HFFc6 (cell line): Measurements from ENCODE around the gene KRTAP27-1. TPM values are rescaled to one million over a fixed set of nuclear protein-coding genes. Genes with fewer than 3 reads are reported as not detected.

Source experiments
- DNase-seq: peaks from one replicate; pipeline ENCODE4 v3.0.0-alpha.2; 2018
- H3K27ac Mint-ChIP-seq: 2 replicates; pipeline ENCODE4 v1.8.0; 2020; ENCODE audit warnings: mild to moderate bottlenecking, mixed read lengths
- H3K27me3 Mint-ChIP-seq: 2 replicates; pipeline ENCODE4 v1.8.0; 2021; ENCODE audit warnings: mild to moderate bottlenecking, moderate library complexity, mixed read lengths; ENCODE audit not compliant: insufficient read depth
- H3K36me3 Mint-ChIP-seq: 2 replicates; pipeline ENCODE4 v1.8.0; 2021; ENCODE audit warnings: low read depth, mixed read lengths
- H3K4me1 Mint-ChIP-seq: 2 replicates; pipeline ENCODE4 v1.8.0; 2020; ENCODE audit warnings: low read depth, mixed read lengths
- H3K4me3 Mint-ChIP-seq: 2 replicates; pipeline ENCODE4 v1.8.0; 2020; ENCODE audit warnings: mild to moderate bottlenecking, moderate library complexity, mixed read lengths
- H3K9me3 Mint-ChIP-seq: 2 replicates; pipeline ENCODE4 v1.8.0; 2020; ENCODE audit warnings: mild to moderate bottlenecking, mixed read lengths
- CTCF ChIP-seq: fragments of 200-600 bp; sonication (generic); IDR thresholded peaks from 2 replicates; pipeline ENCODE4 v1.5.0; 2021; ENCODE audit warnings: antibody characterized with exemption, mild to moderate bottlenecking
- total RNA-seq, 6 experiments: library from RNA; stranded (reverse); fragmentation: NEBNext Ultra II Directional; extraction: Animal tissue kit (Norgen Biotek cat#: 25700); gene quantifications; 2 replicates in 1 of 6; 3 replicates in 5 of 6; pipeline ENCODE4 v1.2.3, GENCODE V29; 2021

KRTAP27-1 gene
- total RNA-seq, 6 experiments from 2014 or later: not detected

- no peaks in the 10 kb centered on the region; the same call in 1 of the 2 replicates for H3K36me3 Mint-ChIP-seq
- H3K27ac Mint-ChIP-seq: no peak overlapping the region
- no peak overlapping the region for H3K4me3 Mint-ChIP-seq
- H3K4me1 Mint-ChIP-seq: no peaks in the 10 kb centered on the region
- TF ChIP-seq CTCF: no peak
- no peak for DNase-seq
- H3K27me3 Mint-ChIP-seq: no peaks in the 10 kb centered on the region
- peaks cover 32% of the 10 kb centered on the region for H3K9me3 Mint-ChIP-seq
Observed at GRCh38 chr21:30338717-30339116, 1.2 kb upstream of the KRTAP27-1 start.

- Mint-ChIP-seq H3K4me3 (no peak overlapping the region), H3K4me1 (no peaks in the 10 kb centered on the region), H3K9me3 (peaks cover 36% of the 10 kb centered on the region), H3K36me3 (no peaks in the 10 kb centered on the region; the same call in 1 of the 2 replicates), H3K27ac (no peak overlapping the region), H3K27me3 (no peaks in the 10 kb centered on the region)
- TF ChIP-seq CTCF: no peak
- no peak for DNase-seq
Observed at GRCh38 chr21:30337772-30338171, 278 bp upstream of the KRTAP27-1 start.

- H3K4me3 Mint-ChIP-seq: no peak overlapping the region
Observed at GRCh38 chr21:30336596-30336995, 898 bp downstream of the KRTAP27-1 start.

GRCh38 chr21:30333736-30334135, 3.8 kb downstream of the KRTAP27-1 start:
- no peak for DNase-seq
- Mint-ChIP-seq H3K27me3 (no peaks in the 10 kb centered on the region), H3K4me1 (no peaks in the 10 kb centered on the region), H3K9me3 (peaks cover 42% of the 10 kb centered on the region), H3K4me3 (no peak overlapping the region), H3K36me3 (no peaks in the 10 kb centered on the region), H3K27ac (no peak overlapping the region)
- TF ChIP-seq CTCF: no peak

More at GRCh38 chr21:30336596-30336995, 898 bp downstream of the KRTAP27-1 start:
- Mint-ChIP-seq H3K27ac (no peak overlapping the region), H3K4me1 (no peaks in the 10 kb centered on the region), H3K9me3 (peaks cover 34% of the 10 kb centered on the region), H3K36me3 (no peaks in the 10 kb centered on the region; the same call in 1 of the 2 replicates), H3K27me3 (no peaks in the 10 kb centered on the region)
- no peak for TF ChIP-seq CTCF
- DNase-seq: no peak

GRCh38 chr21:30332681-30333080, 4.8 kb downstream of the KRTAP27-1 start:
- Mint-ChIP-seq H3K4me1 (no peaks in the 10 kb centered on the region), H3K27me3 (no peaks in the 10 kb centered on the region), H3K4me3 (no peak overlapping the region), H3K9me3 (peaks cover 36% of the 10 kb centered on the region), H3K36me3 (no peaks in the 10 kb centered on the region), H3K27ac (no peak overlapping the region)
- TF ChIP-seq CTCF: no peak
- no peak for DNase-seq
